ENCODE measurements around the gene SDC3. TPM values are rescaled to one million over a fixed set of nuclear protein-coding genes. Genes with fewer than 3 reads are reported as not detected.

Gene SDC3
- total RNA-seq, 1 donor from 2014 or later = 17.1 TPM

GRCh38 chr1:30891227-30891552 lies 17.4 kb downstream of the SDC3 start:
- DNase-seq (ENCODE audit: low spot score) (no peak), ATAC-seq (no peak)

GRCh38 chr1:30890502-30891226 lies 17.9 kb downstream of the SDC3 start:
- DNase-seq (ENCODE audit: low spot score) (no peak), ATAC-seq (no peak)

- ATAC-seq = no peak
These were observed 19.0 kb downstream of the SDC3 start for GRCh38 chr1:30889511-30889910.

GRCh38 chr1:30888975-30889374 lies 19.6 kb downstream of the SDC3 start:
- DNase-seq (ENCODE audit: low spot score) (no peak), ATAC-seq (no peak)

More at GRCh38 chr1:30889511-30889910, 19.0 kb downstream of the SDC3 start:
- DNase-seq (ENCODE audit: low spot score) = no peak

- DNase-seq (ENCODE audit: low spot score) (no peak), ATAC-seq (peak; percentile 18)
These were observed 20.2 kb downstream of the SDC3 start for GRCh38 chr1:30888391-30888790.

GRCh38 chr1:30887485-30888315 lies 20.9 kb downstream of the SDC3 start:
- ATAC-seq (no peak), DNase-seq (ENCODE audit: low spot score) (no peak)

GRCh38 chr1:30886710-30887428 lies 21.7 kb downstream of the SDC3 start:
- ATAC-seq (no peak), DNase-seq (ENCODE audit: low spot score) (no peak)

- no peak for ATAC-seq
- no peak for DNase-seq (ENCODE audit: low spot score)
These were observed 22.7 kb downstream of the SDC3 start for GRCh38 chr1:30885570-30886522.

GRCh38 chr1:30884723-30885122 lies 23.8 kb downstream of the SDC3 start:
- no peak for ATAC-seq
- no peak for DNase-seq (ENCODE audit: low spot score)

GRCh38 chr1:30883389-30884172 lies 25.0 kb downstream of the SDC3 start:
- no peak for DNase-seq (ENCODE audit: low spot score)
- ATAC-seq = no peak

GRCh38 chr1:30882678-30883388 lies 25.7 kb downstream of the SDC3 start:
- DNase-seq (ENCODE audit: low spot score) (no peak), ATAC-seq (no peak)

- DNase-seq (ENCODE audit: low spot score) = no peak
These were observed 27.0 kb downstream of the SDC3 start for GRCh38 chr1:30881319-30882181.

GRCh38 chr1:30880678-30881318 lies 27.8 kb downstream of the SDC3 start:
- DNase-seq (ENCODE audit: low spot score) (no peak), ATAC-seq (no peak)

More at GRCh38 chr1:30881319-30882181, 27.0 kb downstream of the SDC3 start:
- ATAC-seq = no peak

- DNase-seq (ENCODE audit: low spot score) (no peak), ATAC-seq (no peak)
These were observed 28.4 kb downstream of the SDC3 start for GRCh38 chr1:30879940-30880677.

- ATAC-seq (no peak), DNase-seq (ENCODE audit: low spot score) (no peak)
These were observed 29.3 kb downstream of the SDC3 start for GRCh38 chr1:30879126-30879786.

GRCh38 chr1:30878559-30878958 lies 30.0 kb downstream of the SDC3 start:
- no peak for DNase-seq (ENCODE audit: low spot score)
- no peak for ATAC-seq
